Endothelial cell of hepatic sinusoid (primary cell): ENCODE data around the gene ZBTB45.
"Not testable (repeated sequence)": the region's sequence is repeated elsewhere in the genome, so short reads cannot be mapped to it uniquely, and the experiment has no call there.

Experiments
- in situ Hi-C: cut with HindIII; loops from 2 replicates; pipeline ENCODE4 v1.10.0; 2017; ENCODE audit warnings: low sequenced_read_pairs

ZBTB45 gene

DNA sequence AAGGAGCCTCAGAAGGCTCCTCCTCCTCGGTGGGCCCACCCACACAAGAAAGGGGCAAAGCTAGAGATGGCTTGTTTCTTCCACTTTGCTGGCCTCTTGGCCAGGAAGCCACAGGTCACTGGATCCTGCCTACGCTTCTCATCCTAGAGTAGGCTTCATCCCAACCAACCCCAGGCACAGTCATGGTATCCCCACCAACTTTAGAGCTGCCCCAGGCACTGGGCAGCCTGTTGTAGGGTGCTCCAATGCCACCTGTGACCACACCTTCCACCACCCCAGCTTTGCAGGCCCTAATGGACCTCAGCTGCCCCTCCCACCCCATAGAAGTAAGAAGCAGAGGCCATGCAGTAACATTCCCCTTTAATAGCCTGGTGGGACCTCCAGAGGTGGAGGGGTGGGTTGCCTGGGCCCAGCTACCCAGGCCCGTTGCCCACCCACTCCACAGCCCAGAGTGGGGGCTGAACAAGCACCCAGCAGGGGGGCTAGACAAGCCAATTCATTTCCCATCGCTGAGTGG lies 35.8 kb upstream of the ZBTB45 start:
- in situ Hi-C loops: no loop called here

DNA sequence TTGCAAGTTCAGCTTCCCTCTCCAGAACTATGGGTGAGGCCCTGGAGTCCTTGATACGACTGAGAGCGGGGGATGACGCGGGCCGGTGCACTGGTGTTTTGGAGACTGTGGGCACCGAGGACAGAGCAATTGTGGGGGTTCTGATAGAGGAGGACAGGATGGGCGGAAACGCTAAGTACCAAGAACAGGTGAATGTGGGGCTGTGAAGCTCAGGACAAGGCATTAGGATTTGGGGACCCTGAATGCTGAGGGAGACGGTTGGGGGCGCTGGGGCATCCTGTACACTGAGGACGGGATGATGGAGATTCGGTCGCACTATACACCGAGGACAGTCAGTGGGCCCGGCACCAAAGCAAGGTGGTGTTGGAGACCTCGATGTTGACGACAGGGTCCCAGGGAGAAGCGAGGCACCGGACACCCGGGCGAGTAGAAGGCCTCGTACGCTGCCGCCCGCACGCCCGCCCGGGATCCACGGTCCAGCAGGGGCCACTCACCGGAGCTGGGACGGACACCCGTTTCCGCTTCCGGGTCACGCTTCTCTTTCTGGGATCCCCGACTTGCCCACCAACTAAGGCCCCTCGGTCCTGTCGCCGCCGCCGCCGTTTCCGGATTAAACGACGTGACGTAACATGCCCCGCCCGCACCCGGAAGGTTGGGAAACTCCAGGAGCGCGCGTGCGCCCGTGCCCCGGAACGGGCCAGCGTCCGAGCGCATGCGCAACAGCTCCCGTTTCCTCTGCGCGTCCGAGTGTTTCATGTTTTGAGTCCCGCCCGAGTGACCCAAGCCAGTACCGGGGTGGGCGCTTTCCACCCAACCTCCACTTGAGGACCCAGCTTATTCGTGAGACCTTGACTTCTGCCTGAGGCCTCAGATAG lies 35.1 kb upstream of the ZBTB45 start, which contains the start of gene CHMP2A:
Gene CHMP2A (minus strand): TSS at position 612 of the 875 bp plus-strand sequence. CDS start 893 bp downstream, outside the sequence.
- in situ Hi-C loops: no loop called here

DNA sequence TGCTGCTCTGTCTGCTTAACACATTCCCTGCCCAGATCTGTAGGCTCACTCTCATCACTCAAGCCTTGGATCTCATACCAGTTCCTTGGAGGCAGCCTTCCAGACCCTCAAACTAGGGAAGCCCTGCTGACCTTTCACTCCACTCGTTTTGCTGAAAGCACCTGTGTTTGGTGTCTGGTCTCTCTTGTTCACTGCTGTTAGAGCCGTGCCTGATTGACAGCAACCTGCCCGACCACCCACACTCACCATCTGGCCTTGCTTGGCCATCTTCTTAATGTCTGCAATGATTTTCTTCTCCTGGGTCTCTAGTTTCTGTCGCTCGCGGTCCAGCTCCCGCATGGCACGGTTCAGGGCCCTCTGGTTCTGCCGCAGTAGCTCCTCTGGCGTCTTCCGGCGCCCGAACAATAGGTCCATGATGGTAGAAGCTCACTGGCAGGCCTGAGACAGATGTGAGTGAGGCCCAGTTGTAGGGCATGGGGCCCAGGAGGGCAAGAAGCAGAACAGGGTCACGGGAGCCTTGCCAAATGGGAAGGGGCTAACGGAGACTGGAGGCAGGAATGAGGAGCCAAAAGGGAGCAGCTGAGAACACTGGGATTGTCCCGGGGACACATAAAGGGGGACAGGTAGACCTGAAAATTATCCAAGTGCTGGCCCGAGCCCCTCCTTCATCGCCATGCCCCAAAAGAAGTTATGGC lies 34.3 kb upstream of the ZBTB45 start:
- in situ Hi-C loops: no loop called here

DNA sequence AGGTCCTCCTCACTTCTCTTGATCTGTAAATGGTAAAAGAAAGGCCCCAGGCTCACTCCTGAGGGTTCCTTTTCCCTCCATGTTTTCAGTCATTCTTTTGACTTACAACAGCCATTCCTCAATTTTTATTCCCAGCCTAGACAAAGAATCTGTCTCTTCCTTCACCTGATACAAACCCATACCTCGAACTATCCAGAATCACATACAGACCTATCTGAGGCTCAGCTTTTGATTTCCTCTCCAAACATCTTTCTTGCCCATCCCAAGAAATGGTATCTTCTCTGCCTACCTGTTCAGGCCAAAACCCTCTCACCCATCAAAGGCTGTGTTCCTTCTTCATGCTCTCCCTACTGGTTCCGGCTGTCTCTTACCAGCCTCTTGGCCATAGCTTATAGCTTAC lies 33.0 kb upstream of the ZBTB45 start:
- in situ Hi-C loops: no loop called here

DNA sequence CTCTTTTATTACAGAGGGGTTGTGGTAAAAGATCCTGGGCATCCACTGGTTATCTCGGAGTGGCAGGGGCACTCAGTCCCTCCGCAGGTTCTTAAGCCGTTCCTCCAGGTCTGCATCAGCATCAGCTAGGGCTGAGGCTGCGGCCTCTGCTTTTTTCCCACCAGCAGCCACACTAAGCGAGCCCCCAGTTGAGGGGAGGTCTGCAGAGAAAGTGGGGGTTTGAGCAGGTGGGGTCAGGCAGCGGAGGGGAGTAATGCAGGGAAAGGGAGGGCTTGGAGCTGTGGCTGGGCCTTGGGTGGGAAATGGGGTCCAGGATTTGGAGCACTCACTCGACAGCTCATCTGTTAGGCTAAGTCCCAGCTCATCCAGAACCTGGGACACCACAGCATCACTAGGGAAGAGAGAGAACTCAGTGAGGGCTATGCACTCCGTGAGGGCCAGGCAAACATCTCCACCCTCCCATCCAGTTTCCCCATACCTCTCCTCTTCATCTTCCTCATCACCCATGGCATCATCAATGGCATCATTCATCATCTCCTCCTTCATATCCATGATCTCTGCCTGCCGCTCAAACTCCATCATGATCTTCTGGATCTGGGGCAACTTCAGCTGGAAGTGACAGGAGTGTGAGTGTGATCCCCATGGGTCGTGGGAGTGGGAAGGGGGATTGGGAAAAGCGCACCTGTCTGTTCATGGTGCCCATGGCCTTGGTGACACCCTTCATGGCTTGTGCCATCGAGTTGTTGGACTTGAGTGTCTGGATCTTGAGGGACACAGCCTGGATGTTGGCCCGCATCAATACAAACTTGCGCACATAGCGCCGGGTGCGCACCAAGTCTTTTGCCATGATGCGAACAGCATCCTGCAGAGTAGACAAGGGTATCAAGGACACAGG lies 32.2 kb upstream of the ZBTB45 start:
- in situ Hi-C loops: no loop called here

DNA sequence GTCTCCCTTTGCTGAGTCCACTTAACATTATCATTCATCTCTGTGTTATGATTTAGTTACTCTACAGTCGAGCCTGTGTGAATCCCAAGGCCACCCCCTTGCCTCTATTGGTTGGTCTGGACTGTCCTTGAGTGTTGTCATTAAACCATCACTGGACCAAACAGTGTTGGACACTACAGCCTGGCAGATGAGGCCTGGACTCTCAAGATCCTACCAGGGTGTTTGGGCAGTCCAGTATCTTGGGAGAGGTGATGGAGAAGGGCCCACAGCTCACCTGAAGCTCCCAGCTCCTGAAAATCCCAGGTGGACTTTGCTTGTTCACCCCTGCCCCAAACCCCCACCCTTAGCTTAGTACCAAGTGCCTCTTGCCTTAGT lies 31.5 kb upstream of the ZBTB45 start:
- in situ Hi-C loops: no loop called here

DNA sequence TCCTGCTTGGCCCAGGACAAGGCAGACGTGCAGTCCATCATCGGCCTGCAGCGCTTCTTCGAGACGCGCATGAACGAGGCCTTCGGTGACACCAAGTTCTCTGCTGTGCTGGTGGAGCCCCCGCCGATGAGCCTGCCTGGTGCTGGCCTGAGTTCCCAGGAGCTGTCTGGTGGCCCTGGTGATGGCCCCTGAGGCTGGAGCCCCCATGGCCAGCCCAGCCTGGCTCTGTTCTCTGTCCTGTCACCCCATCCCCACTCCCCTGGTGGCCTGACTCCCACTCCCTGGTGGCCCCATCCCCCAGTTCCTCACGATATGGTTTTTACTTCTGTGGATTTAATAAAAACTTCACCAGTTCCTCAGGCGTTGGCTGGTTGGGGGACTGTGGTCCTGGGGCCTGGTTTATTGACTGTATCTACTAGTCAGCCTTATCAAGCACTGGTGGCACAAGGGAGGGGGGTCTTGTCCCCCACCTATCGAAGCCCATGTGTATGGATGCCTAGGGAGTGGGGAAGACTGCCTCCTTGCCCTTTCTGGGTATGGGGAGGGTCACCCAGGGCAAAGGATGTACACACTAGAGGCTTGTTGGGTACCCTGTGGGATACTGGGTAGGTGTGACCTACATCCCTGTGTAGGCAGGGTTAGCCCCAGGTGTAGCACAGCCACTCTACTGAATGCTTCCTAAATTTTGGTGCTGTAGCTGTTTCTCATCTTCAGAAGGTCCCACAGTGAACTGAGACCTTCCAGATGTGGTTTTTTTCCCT lies 30.9 kb upstream of the ZBTB45 start:
- in situ Hi-C loops: no loop called here

DNA sequence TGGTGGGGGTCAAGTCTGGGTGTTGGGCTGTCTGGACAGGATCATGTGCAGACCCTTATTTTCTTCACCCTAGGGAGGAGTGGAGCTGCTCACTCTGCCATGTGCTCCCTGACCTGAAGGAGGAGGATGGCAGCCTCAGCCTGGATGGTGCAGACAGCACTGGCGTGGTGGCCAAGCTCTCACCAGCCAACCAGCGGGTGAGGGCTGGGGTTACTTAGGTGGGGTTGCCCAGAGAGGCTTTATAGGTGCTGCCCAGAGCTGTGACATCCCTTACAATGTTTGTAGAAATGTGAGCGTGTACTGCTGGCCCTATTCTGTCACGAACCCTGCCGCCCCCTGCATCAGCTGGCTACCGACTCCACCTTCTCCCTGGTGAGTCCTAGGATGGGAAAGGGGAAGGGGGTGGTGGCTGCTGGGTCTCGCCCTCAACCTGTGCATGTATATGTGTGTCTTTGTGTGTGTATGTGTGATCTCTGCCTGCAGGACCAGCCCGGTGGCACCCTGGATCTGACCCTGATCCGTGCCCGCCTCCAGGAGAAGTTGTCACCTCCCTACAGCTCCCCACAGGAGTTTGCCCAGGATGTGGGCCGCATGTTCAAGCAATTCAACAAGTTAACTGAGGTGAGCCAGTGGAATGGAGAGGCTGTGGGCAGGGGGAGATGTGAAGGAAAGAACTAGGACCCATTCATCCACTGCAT lies 30.2 kb upstream of the ZBTB45 start:
- in situ Hi-C loops: no loop called here

DNA sequence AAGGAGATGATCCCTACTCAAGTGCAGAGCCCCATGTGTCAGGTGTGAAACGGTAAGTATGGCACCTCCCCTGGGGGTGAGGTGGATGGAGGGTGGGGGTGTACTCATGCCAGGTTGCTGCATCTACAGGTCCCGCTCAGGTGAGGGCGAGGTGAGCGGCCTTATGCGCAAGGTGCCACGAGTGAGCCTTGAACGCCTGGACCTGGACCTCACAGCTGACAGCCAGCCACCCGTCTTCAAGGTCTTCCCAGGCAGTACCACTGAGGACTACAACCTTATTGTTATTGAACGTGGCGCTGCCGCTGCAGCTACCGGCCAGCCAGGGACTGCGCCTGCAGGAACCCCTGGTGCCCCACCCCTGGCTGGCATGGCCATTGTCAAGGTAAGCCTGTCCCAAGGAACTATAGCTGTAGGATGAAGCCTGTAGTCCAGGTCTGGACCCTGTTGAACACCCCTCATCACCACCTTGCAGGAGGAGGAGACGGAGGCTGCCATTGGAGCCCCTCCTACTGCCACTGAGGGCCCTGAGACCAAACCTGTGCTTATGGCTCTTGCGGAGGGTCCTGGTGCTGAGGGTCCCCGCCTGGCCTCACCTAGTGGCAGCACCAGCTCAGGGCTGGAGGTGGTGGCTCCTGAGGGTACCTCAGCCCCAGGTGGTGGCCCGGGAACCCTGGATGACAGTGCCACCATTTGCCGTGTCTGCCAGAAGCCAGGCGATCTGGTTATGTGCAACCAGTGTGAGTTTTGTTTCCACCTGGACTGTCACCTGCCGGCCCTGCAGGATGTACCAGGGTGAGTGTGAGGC lies 29.5 kb upstream of the ZBTB45 start:
- in situ Hi-C loops: no loop called here

DNA sequence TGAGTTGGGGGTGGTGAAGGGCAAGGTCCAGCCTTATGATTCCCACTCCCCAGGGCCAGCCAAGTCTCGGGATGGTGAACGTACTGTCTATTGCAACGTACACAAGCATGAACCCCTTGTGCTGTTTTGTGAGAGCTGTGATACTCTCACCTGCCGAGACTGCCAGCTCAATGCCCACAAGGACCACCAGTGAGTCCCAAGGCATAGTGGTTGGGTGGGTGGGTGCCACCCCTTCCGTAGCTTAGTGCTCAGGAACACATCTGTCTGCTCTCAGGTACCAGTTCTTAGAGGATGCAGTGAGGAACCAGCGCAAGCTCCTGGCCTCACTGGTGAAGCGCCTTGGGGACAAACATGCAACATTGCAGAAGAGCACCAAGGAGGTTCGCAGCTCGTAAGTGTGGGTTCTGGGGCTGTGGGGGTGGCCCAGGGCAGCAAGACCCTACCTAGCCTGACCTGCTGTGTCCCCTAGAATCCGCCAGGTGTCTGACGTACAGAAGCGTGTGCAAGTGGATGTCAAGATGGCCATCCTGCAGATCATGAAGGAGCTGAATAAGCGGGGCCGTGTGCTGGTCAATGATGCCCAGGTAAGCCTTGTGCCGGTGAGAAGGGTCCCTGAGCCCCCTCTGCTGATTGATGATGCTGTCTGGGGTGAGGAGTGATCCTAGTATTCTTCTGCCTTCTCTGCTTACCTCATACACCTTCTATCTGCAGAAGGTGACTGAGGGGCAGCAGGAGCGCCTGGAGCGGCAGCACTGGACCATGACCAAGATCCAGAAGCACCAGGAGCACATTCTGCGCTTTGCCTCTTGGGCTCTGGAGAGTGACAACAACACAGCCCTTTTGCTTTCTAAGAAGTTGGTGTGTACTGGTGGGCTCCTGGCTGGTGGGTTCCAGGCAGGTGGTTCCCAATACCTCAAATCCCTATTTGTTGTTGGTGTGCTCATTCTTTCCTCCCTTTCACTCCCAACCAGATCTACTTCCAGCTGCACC lies 28.0 kb upstream of the ZBTB45 start:
- in situ Hi-C loops: no loop called here

DNA sequence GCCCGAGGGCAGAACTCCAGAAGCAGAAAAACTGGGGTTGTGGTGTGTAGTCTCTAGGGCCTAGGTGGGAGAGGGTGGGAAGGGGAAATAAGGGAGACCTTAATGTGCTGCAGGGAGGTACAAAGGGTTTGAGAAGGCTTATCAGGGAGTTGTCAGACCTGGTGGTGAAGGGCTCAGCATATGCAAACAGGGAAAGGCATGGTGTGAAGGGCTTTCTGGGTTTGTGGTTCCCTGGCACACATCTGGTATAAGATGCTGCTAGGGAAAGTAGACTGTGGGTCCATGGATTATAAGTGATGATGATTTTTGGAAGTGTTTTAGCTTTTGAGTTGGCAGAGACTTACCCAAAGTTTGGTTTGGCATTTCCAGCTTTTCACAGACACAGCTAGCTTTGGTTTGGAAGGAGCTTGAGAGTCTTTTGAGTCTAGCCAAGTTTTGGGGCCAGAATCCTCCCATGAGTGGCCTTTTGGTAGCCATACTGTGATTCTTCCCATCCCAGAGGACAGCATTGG lies 26.5 kb upstream of the ZBTB45 start:
- in situ Hi-C loops: no loop called here

DNA sequence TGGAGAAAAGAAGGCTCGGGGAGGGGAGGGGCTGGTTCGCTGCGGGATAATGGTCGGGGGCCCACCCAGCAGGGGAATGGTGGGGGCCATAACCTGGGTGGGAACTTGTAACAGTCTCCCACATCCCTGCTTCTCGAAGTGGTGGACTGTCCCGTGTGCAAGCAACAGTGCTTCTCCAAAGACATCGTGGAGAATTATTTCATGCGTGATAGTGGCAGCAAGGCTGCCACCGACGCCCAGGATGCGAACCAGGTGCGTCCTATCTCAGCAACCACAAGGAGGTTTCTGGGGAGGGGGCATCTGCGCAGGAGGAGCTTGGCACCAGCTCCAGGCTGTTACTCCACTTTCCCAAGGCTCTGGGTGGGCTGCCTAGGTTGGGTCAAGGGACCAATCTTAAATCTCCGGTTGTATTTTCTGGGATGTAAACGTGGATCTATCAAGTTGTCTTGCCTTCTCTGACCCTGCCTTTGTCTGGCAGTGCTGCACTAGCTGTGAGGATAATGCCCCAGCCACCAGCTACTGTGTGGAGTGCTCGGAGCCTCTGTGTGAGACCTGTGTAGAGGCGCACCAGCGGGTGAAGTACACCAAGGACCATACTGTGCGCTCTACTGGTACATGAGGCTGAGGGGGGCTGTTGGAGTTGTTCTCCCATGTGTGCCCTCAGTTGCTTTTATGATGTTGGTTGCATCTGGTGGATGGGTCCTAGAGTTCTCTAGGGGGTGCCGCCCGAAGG lies 25.8 kb upstream of the ZBTB45 start:
- in situ Hi-C loops: no loop called here

DNA sequence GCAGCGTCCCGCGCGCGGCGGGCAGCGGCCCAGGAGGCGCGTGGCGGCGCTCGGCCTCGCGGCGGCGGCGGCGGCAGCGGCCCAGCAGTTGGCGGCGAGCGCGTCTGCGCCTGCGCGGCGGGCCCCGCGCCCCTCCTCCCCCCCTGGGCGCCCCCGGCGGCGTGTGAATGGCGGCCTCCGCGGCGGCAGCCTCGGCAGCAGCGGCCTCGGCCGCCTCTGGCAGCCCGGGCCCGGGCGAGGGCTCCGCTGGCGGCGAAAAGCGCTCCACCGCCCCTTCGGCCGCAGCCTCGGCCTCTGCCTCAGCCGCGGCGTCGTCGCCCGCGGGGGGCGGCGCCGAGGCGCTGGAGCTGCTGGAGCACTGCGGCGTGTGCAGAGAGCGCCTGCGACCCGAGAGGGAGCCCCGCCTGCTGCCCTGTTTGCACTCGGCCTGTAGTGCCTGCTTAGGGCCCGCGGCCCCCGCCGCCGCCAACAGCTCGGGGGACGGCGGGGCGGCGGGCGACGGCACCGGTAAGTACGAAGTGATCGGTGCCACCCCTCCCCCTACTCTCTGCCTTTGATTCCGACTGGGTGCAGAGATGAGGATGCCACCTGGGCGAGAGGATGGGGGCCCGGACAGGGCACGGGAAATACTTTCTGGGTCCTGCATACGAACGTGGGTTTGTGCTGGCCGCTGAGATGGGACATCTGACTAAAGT lies 25.1 kb upstream of the ZBTB45 start:
- in situ Hi-C loops: no loop called here

DNA sequence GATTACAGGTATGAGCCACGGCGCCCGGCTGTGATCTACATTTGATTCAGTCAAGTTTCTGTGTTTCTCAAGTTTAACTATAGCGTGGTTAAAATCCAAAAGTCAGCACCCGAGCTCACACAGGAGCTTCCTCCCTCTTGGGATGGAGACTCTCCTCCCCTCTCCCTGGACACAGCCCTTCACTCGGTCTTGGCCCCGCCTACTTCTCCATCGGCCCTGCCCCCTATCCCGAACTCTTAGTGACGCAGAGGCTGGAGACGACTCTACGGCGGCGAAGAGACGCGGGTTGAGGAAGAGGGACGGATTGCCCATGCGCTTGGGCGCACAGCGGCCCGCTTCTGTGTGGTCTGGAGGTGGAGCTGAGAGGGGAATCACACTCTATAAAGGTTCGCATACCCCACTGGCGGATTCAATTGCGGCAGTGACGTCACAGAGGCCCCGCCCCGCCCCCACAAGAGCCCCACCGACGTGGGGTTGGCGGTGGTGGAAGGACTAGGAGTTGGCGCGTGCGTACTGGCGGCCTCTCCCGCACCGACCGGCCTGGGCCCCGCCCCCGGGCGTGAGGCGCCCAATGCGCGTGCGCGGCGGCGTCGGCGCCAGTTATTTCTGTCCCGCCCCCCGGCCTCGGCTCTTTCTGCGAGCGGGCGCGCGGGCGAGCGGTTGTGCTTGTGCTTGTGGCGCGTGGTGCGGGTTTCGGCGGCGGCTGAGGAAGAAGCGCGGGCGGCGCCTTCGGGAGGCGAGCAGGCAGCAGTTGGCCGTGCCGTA lies 24.4 kb upstream of the ZBTB45 start, which contains the start of gene TRIM28:
Gene TRIM28 (plus strand): TSS at position 239 of the 765 bp plus-strand sequence. CDS start 694 bp downstream, outside the sequence.
- in situ Hi-C loops: no loop called here

DNA sequence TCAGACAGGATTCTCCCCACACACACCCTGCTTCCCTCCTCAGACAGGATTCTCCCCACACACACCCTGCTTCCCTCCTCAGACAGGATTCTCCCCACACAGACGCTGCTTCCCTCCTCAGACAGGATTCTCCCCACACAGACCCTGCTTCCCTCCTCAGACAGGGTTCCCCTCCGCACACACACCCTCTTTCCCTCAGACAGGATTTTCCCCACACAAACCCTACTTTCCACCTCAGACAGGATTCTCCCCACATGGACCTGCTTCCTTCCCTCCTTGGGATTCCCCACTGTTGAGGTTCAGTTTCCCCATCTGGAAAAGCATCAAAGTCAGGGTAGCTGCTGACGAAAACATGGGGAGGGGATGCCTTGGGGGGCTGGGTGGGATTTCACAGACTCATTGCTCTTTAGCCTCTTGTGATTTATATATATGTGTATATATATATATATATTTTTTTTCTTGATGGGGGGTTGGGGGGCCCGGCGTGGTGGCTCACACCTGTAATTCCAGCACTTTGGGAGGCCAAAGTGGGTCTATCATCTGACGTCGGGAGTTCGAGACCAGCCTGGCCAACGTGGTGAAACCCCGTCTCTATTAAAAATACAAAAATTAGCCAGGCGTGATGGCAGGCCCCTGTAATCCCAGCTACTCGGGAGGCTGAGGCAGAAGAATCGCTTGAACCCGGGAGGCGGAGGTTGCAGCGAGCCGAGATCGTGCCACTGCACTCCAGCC lies 23.2 kb upstream of the ZBTB45 start:
- in situ Hi-C loops: not testable (repeated sequence)
